Stimulated activated CD4-positive, alpha-beta T cell treated with anti-CD3 and anti-CD28 coated beads, Interleukin-2, amount 100 ng/mL, for 24 hours (primary cell): ENCODE data around the gene ANGPT4.
"Not testable (repeated sequence)": the region's sequence is repeated elsewhere in the genome, so short reads cannot be mapped to it uniquely, and the experiment has no call there.

Experiments used
- DNase-seq, 2 donors: peaks; one replicate each; pipeline ENCODE4 v3.0.0-alpha.2; 2020

The ANGPT4 gene

GRCh38 chr20:905396-905961 is 10.7 kb downstream of the ANGPT4 start:
- no peak for DNase-seq

- DNase-seq: no peak
Measured at GRCh38 chr20:904039-904545, 12.0 kb downstream of the ANGPT4 start.

- DNase-seq: not testable (repeated sequence)
Measured at GRCh38 chr20:897436-897835, 18.7 kb downstream of the ANGPT4 start.

- no peak for DNase-seq
Measured at GRCh38 chr20:896501-897025, 19.6 kb downstream of the ANGPT4 start.

- not testable (repeated sequence) for DNase-seq
Measured at GRCh38 chr20:892371-892770, 23.8 kb downstream of the ANGPT4 start.

- DNase-seq: no peak
Measured at GRCh38 chr20:891706-892080, 24.4 kb downstream of the ANGPT4 start.

- no peak for DNase-seq
Measured at GRCh38 chr20:891058-891705, 25.0 kb downstream of the ANGPT4 start.

- no peak for DNase-seq
Measured at GRCh38 chr20:890666-891057, 25.5 kb downstream of the ANGPT4 start.

GRCh38 chr20:889932-890463 is 26.1 kb downstream of the ANGPT4 start:
- no peak for DNase-seq

- DNase-seq: no peak
Measured at GRCh38 chr20:889106-889505, 27.0 kb downstream of the ANGPT4 start.

- DNase-seq: no peak
Measured at GRCh38 chr20:888057-888456, 28.1 kb downstream of the ANGPT4 start.

GRCh38 chr20:887137-887536 is 29.0 kb downstream of the ANGPT4 start:
- no peak for DNase-seq

GRCh38 chr20:884983-885952 is 30.9 kb downstream of the ANGPT4 start:
- DNase-seq: no peak

GRCh38 chr20:881783-882144 is 34.4 kb downstream of the ANGPT4 start:
- no peak for DNase-seq

- peak in 1 of 2 donors; percentile 10 for DNase-seq
Measured at GRCh38 chr20:881051-881782, 34.9 kb downstream of the ANGPT4 start.

GRCh38 chr20:879626-880025 is 36.5 kb downstream of the ANGPT4 start:
- DNase-seq: no peak

GRCh38 chr20:878511-879307 is 37.4 kb downstream of the ANGPT4 start:
- peak in 1 of 2 donors; percentile 24 for DNase-seq

GRCh38 chr20:877814-878213 is 38.3 kb downstream of the ANGPT4 start:
- DNase-seq: no peak

GRCh38 chr20:875115-875514 is 41.0 kb downstream of the ANGPT4 start:
- DNase-seq: no peak

- no peak for DNase-seq
Measured at GRCh38 chr20:873875-874607, 42.1 kb downstream of the ANGPT4 start.
